K562 (cell line): ENCODE data around the gene PFN3. TPM values are rescaled to one million over a fixed set of nuclear protein-coding genes. Genes with fewer than 3 reads are reported as not detected.

ENCODE experiments used
- ELF4 ChIP-seq: fragments of 450-650 bp; formaldehyde crosslinking; IDR thresholded peaks from 2 replicates; pipeline ENCODE4 v1.4.0; 2022; ENCODE audit warnings: missing genetic modification characterization
- EP400 ChIP-seq: fragments of 450-650 bp; IDR thresholded peaks from 2 replicates; pipeline ENCODE4 v1.6.1; 2017; ENCODE audit warnings: antibody characterized with exemption, mild to moderate bottlenecking, moderate library complexity
- HDAC1 ChIP-seq, 2 experiments: fragments of 450-650 bp; IDR thresholded peaks; 2 replicates each; pipeline ENCODE4 v1.6.1; 2016 to 2017; ENCODE audit warnings: inconsistent platforms in 1 of 2, mild to moderate bottlenecking in 1 of 2, moderate library complexity in 1 of 2
- KDM5B ChIP-seq: fragments of 200-600 bp; sonication (generic); IDR thresholded peaks from 2 replicates; pipeline ENCODE4 v1.6.1; 2012; ENCODE audit warnings: low read depth, mild to moderate bottlenecking, moderate library complexity, low read length, control low read depth, inconsistent platforms; ENCODE audit not compliant: insufficient replicate concordance
- MYNN ChIP-seq, 2 experiments: sonication (generic); formaldehyde crosslinking in 1 of 2; IDR thresholded peaks; 2 replicates each; pipeline versions ENCODE4 v1.5.0 to v1.6.1; 2016 to 2020; ENCODE audit warnings: antibody characterized with exemption in 1 of 2, missing genetic modification reagents in 1 of 2
- PHF8 ChIP-seq: fragments of 200-600 bp; sonication (generic); IDR thresholded peaks from 2 replicates; pipeline ENCODE4 v1.6.1; 2012; ENCODE audit warnings: mixed run types, mild to moderate bottlenecking, inconsistent platforms, low read length, moderate library complexity, borderline replicate concordance
- POLR2G ChIP-seq: fragments of 200-400 bp; formaldehyde crosslinking; IDR thresholded peaks from 2 replicates; pipeline ENCODE4 v1.6.1; 2017; ENCODE audit warnings: low read depth, mild to moderate bottlenecking, antibody characterized with exemption, low read length, moderate library complexity
- polyA plus RNA-seq, 8 experiments: library from polyadenylated mRNA; depleted of rRNA in 4 of 8; stranded (reverse) in 5 of 8; unstranded in 3 of 8; fragments of >200 nt; fragmentation: Nextera tagmentation in 2 of 8; fragmentation: Illumina TruSeq in 1 of 8; extraction: Ambion mirVana in 2 of 8; extraction: Trizol in 1 of 8; gene quantifications; 2 replicates each; pipeline versions ENCODE4 v1.2.1 to v1.2.3, GENCODE V29; 2011 to 2014; ENCODE audit warnings: inconsistent platforms in 1 of 8, missing spikeins in 1 of 8
- total RNA-seq, 7 experiments: library from RNA; depleted of rRNA in 6 of 7; stranded (reverse); fragments of >200 nt in 6 of 7; fragmentation: Illumina TruSeq in 2 of 7; extraction: Trizol in 2 of 7; gene quantifications; 2 replicates each; pipeline versions ENCODE4 v1.2.1 to v1.2.3, GENCODE V29; 2011 to 2021; ENCODE audit warnings: low replicate concordance in 1 of 7
- TF ChIP-seq, protein P1 (sequence below), 2 experiments: IDR thresholded peaks; 2 replicates each; pipeline ENCODE4 v1.6.1; 2012; ENCODE audit warnings: improper control_type of control experiment in 2 of 2, low read depth in 2 of 2, low read length in 2 of 2, borderline replicate concordance in 1 of 2
- TF ChIP-seq, protein P2 (sequence below): fragments of 250-450 bp; sonication (Bioruptor Pico); IDR thresholded peaks from 2 replicates; pipeline ENCODE4 v1.4.0; 2020

The PFN3 gene
- total and polyA plus RNA-seq, 9 of the 15 experiments (the other 6 are each of a cell fraction or from before 2014, with no cell fraction given): not detected

DNA sequence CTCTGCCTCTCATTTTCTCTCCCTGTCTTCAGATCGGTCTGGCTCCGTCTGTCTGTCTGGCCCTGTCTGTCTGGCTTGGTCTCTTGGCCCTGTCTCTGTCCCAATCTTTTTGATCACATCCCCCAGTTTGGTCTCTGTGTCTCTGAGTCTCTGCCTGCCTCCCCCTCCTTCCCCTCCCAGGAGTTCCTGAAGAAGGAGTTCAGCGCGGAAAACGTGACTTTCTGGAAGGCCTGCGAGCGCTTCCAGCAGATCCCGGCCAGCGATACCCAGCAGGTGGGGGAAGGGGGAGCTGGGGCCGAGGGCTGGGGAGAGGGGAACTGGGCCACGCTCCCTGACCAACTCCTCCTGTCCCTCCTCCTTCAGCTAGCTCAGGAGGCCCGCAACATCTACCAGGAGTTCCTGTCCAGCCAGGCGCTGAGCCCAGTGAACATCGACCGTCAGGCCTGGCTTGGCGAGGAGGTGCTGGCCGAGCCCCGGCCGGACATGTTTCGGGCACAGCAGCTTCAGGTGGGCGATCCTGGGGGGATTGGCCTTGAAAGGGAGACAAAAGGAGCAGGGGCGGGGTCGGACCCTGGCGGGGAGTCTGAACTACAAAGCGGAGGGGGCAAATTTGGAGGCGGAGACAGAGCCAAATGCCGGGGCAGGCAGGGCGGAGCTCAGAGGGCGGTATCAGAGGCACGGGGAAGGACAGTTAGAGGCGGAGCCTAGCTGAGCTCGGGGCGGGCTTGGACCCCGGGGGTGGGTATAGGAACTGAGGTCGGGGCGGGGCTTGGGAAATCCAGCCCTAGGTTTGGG lies 33.7 kb downstream of the PFN3 start (continued):
- TF ChIP-seq, protein P1, sequence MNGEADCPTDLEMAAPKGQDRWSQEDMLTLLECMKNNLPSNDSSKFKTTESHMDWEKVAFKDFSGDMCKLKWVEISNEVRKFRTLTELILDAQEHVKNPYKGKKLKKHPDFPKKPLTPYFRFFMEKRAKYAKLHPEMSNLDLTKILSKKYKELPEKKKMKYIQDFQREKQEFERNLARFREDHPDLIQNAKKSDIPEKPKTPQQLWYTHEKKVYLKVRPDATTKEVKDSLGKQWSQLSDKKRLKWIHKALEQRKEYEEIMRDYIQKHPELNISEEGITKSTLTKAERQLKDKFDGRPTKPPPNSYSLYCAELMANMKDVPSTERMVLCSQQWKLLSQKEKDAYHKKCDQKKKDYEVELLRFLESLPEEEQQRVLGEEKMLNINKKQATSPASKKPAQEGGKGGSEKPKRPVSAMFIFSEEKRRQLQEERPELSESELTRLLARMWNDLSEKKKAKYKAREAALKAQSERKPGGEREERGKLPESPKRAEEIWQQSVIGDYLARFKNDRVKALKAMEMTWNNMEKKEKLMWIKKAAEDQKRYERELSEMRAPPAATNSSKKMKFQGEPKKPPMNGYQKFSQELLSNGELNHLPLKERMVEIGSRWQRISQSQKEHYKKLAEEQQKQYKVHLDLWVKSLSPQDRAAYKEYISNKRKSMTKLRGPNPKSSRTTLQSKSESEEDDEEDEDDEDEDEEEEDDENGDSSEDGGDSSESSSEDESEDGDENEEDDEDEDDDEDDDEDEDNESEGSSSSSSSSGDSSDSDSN (IDR thresholded peaks at IDR 0.05; ENCODE audit: borderline replicate concordance in 1 of 2, low read depth in 2 of 2, low read length in 2 of 2): peak; percentile 32 to 46; a peak in 2 of 4 replicates
- peak in 1 of 2 experiments; percentile 44; a peak in 1 of 4 replicates for TF ChIP-seq HDAC1 (IDR thresholded peaks at IDR 0.05)
- TF ChIP-seq, protein P2, sequence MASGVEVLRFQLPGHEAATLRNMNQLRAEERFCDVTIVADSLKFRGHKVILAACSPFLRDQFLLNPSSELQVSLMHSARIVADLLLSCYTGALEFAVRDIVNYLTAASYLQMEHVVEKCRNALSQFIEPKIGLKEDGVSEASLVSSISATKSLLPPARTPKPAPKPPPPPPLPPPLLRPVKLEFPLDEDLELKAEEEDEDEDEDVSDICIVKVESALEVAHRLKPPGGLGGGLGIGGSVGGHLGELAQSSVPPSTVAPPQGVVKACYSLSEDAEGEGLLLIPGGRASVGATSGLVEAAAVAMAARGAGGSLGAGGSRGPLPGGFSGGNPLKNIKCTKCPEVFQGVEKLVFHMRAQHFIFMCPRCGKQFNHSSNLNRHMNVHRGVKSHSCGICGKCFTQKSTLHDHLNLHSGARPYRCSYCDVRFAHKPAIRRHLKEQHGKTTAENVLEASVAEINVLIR: no peak
- TF ChIP-seq ELF4: peak; percentile 85
- TF ChIP-seq PHF8: peak; percentile 81; the same call in 1 of the 2 replicates
- TF ChIP-seq POLR2G: peak; percentile 88
- TF ChIP-seq MYNN (IDR thresholded peaks at IDR 0.05): 0 out of 2 replicates have a peak, but pooled peaks have one; percentile 16
- TF ChIP-seq MYNN (CRISPR knock-in tag; IDR thresholded peaks at IDR 0.05): no peak
- peak; percentile 56 for TF ChIP-seq KDM5B
- TF ChIP-seq EP400: peak; percentile 68
